Lower leg skin (tissue), 4 donors: ENCODE data around the gene SBF1. TPM values are rescaled to one million over a fixed set of nuclear protein-coding genes. Genes with fewer than 3 reads are reported as not detected.

Experiments used
- DNase-seq, 2 donors: peaks; one replicate each; pipeline ENCODE4 v3.0.0-alpha.2; 2019; ENCODE audit warnings: low spot score in 2 of 2
- H3K4me3 ChIP-seq: fragments of 200-600 bp; sonication (generic); 2 replicates; pipeline ENCODE4 v1.5.1; 2017; ENCODE audit warnings: mild to moderate bottlenecking, low read depth; ENCODE audit not compliant: poor library complexity, severe bottlenecking
- CTCF ChIP-seq, 3 donors: fragments of 450-650 bp; IDR thresholded peaks; one replicate each; pipeline ENCODE4 v1.5.1; 2016; ENCODE audit warnings: antibody characterized with exemption in 3 of 3, mild to moderate bottlenecking in 3 of 3, moderate library complexity in 2 of 3
- POLR2A ChIP-seq, 2 donors: fragments of 450-650 bp; IDR thresholded peaks; one replicate each; pipeline ENCODE4 v1.6.1; 2016 to 2017; ENCODE audit warnings: antibody characterized with exemption in 2 of 2, mild to moderate bottlenecking in 1 of 2, moderate library complexity in 1 of 2
- WGBS, 2 donors: methylation state at CpG; one replicate each; pipeline ENCODE4 v1.1.5; 2018; 5-methylcytosine and 5-hydroxymethylcytosine counted together
- intact Hi-C: fragments of 100-400 bp; cut with DNase I; formaldehyde crosslinking; loops from one replicate; pipeline ENCODE4 v1.15.0; 2023; ENCODE audit warnings: low total_unique reads
- total RNA-seq, 4 donors: library from RNA; depleted of rRNA; stranded (reverse); fragments of >200 nt; gene quantifications; one replicate each; pipeline ENCODE4 v1.1.0, GENCODE V29; 2016

The SBF1 gene
- total RNA-seq, 4 donors from 2014 or later: 70.8 to 123 (median 87.2) TPM

- WGBS, 2 donors: 89 to 92% methylated on average over 23 to 24 of the region's 24 CpGs
- intact Hi-C loops: no loop called here
- H3K4me3 ChIP-seq: no peak overlapping the region
- TF ChIP-seq POLR2A (IDR thresholded peaks at IDR 0.05) (no peak), CTCF (IDR thresholded peaks at IDR 0.05) (no peak)
- no peak for DNase-seq
Measured at GRCh38 chr22:50467341-50467740, 7.5 kb downstream of the SBF1 start.

- no peak for TF ChIP-seq CTCF (IDR thresholded peaks at IDR 0.05)
- TF ChIP-seq POLR2A (IDR thresholded peaks at IDR 0.05): no peak
- 89% methylated on average over 30 of the region's 30 CpGs for WGBS, 2 donors
- intact Hi-C loops: no loop called here
- no peak overlapping the region for H3K4me3 ChIP-seq
- DNase-seq: no peak
Measured at GRCh38 chr22:50465066-50465930, 9.5 kb downstream of the SBF1 start.

GRCh38 chr22:50464451-50464850 lies 10.4 kb downstream of the SBF1 start:
- no peak for TF ChIP-seq CTCF (IDR thresholded peaks at IDR 0.05)
- no peak for TF ChIP-seq POLR2A (IDR thresholded peaks at IDR 0.05)
- H3K4me3 ChIP-seq: no peak overlapping the region
- WGBS, 2 donors: 92 to 93% methylated on average over 22 to 24 of the region's 24 CpGs
- intact Hi-C loops: no loop called here
- no peak for DNase-seq

- TF ChIP-seq POLR2A (IDR thresholded peaks at IDR 0.05) (no peak), CTCF (IDR thresholded peaks at IDR 0.05) (no peak)
- DNase-seq: no peak
- H3K4me3 ChIP-seq: no peak overlapping the region
- WGBS, 2 donors: 89 to 91% methylated on average over 22 to 27 of the region's 28 CpGs
- intact Hi-C loops: no loop called here
Measured at GRCh38 chr22:50463188-50463900, 11.5 kb downstream of the SBF1 start.

GRCh38 chr22:50461979-50462540 lies 12.8 kb downstream of the SBF1 start:
- H3K4me3 ChIP-seq: no peak overlapping the region
- DNase-seq: no peak
- WGBS, 2 donors: 85 to 94% methylated on average over 17 to 21 of the region's 30 CpGs
- no peak for TF ChIP-seq CTCF (IDR thresholded peaks at IDR 0.05)
- no peak for TF ChIP-seq POLR2A (IDR thresholded peaks at IDR 0.05)
- intact Hi-C loops: no loop called here
